GM19193 (cell line): ENCODE results near the gene LYZ.

Source experiments
- POLR2A ChIP-seq: IDR thresholded peaks from 4 replicates; pipeline ENCODE4 v1.6.1; 2011; ENCODE audit not compliant: insufficient read depth, insufficient read length; ENCODE audit errors: extremely low read depth

Gene LYZ

DNA sequence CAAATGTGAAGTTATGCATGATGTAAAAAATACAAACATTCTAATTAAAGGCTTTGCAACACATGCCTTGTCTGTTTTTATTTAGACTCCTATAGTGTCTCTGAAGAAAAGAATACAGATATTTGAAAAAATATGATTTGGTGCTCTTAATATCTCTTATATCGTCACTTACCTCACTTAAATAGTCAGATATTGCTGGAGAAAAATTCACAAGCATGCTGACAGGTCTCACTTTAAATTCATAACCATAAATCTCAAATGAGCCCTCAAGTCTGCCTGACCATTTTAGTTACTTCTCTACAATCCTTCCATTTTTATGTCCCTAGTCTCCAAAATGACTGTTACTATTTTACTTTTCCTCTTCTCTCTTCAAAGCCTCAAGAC lies 6.0 kb downstream of the LYZ start:
- no peak for TF ChIP-seq POLR2A

DNA sequence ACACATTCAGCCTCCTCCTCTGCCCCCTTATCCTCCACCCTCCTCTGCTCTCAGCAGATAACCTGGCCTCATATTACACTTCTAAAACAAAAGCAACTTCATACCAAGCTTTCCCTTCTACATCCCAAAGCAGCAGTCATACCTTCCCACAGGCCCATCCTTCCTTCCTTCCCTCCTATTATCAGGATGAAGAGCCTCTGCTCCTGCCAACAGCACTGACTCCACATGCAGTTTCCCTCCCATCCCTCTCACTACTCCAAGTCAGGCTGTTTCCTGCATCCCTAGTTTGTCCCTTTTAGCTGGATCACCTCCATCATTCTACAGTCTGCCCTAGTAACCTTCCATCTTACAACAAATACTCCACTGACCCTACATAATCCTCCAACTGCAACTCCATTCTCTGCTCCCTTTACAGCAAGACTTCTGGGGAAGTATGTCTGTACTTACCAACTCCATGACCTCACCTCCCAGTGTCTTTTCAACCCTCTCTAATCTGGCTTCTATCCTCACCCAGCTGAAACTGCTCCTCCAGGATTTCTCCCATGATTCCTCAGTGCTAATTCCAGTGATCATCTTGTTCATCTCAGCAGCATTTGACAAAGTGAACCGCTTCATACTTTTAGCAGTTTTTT lies 6.5 kb downstream of the LYZ start:
- no peak for TF ChIP-seq POLR2A

DNA sequence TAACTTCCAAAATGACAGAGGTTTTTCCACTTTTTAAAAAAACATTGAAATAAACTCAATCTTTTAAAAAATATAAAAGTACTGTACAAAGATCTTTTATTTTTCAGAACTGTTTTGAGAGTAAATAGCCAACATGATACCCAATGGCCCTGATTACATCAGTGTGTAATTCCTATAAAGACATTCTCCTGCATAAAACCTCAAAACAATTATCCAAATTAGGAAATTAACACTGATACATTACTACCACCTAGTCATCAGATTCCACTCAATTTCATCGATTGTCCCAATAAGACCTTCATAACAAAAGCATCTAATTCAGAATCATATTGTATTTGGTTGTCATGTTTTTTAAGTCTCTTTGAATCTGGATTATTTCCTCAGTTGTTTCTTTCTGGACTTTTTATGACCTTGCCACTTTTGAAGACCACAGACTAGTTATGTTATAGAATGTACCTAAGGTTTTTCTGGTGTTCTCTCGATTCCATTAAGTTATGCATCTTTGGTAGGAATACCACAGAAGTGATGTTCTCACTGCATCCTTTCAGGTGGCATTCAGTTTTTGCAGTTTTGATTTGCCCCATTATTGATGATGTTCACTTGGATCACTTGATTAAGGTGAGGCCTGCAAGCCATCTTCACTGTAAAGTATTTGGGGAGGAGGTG lies 7.3 kb downstream of the LYZ start:
- TF ChIP-seq POLR2A: no peak

DNA sequence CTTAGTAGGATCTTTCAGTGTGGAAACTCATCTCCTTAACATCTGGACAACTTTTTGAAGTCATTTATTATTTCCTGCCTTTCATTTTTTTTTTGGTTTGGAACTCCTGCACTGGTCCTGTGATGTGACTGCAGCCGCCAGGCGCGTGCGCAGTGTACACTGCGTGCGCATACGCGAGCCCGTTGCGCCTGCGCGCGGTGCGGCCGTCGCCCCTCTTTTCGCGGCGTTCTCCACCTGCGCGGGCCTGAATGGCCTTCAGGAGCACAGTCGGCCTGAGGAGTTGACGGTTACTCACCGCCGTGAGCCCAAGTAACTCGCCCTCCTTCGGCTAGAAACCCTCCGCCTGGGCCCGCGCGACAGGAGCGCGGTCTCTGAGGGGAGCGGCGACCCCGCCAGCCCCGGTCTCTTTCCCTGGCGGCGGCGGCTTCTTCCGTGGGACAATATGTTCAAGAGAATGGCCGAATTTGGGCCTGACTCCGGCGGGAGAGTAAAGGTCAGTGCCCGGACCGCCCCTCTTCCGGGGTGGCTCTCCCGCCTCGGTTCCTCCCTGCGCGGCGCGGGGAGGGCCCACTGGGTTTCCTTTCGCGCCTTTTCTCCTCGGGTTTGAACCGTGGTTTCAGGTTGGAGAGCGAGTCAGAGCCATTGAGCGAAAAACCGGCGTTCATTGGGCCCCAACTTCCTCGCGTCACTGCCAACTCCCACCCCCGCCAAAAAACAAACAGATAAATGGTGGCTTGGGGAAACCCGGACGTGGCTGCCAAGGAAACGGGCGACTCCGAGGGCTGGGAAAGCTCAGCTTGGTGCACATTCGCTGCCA lies 11.6 kb downstream of the LYZ start, which contains the start of gene YEATS4:
TSS of gene YEATS4 (plus strand) at position 213 of the 817 bp plus-strand sequence. CDS start at position 443, 230 bp downstream.
- TF ChIP-seq POLR2A: peak; percentile 83

DNA sequence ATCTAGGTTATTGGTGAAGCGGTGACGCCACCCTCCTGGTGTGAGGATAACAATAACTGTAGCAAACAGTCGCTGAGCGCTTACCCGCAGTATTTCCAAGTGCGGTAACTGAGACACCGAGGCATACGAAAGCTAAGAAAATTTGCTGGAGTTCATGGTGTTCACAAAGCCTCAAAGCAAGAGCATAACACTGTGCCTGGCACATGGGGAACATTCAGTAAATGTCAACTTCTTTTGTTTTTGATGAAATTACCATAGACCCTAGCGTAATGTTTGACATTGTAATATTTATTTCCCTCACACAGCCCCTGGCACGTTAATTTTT lies 12.1 kb downstream of the LYZ start:
- TF ChIP-seq POLR2A: no peak

DNA sequence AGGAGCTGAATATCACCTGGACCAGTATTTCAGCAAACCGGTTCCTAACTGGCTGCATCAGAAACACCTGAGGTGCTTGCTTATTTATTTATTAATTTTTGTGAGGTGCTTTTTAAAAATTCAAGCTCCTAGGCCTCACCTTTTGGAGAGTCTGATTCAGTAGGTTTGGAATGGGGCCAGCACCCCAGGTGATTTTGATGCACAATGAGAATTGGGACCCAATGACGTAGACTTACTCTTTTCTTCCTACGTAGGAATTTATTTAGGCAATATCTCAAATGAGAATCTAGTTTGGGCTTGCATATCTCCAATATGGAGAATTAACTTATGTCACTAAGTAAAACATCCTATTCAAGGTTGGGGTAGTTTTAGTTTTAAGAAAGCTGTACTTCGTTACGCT lies 18.6 kb downstream of the LYZ start:
- no peak for TF ChIP-seq POLR2A

DNA sequence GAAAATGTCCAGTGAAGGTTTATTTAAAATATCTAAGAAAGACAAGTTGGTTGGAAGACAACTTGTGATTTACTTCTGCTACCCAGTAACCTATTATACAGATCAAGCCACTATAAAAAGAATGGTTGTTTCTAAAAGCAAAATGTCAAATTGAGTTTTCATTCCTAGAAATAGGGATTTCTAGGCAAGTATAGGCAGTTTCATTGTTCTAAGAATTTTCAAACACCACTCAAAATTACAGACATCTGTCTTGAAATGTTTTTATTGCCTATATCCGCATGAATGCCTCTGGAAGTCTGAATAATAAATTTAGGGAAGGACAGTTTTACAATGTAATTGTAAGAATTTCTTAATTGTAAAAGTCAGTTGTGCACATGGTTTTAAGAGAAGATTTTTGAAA lies 20.0 kb downstream of the LYZ start:
- no peak for TF ChIP-seq POLR2A

DNA sequence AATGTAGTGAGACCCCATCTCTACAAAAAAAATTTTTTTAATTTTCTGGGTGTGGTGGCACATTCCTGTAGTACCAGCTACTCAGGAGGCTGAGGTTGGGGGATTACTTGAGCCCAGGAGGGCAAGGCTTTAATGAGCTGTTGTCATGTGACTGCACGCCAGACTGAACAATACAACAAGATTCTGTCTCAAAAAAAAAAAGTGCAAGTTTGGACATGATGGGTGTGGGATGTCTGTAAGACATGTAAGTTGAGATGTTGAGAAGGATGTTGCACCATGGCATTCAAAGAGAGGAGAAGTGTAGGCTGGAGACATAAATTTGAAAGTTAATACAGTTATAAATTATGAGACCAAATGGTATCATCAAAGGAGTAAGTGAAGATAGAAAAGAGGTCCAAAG lies 34.9 kb downstream of the LYZ start:
- TF ChIP-seq POLR2A: no peak

DNA sequence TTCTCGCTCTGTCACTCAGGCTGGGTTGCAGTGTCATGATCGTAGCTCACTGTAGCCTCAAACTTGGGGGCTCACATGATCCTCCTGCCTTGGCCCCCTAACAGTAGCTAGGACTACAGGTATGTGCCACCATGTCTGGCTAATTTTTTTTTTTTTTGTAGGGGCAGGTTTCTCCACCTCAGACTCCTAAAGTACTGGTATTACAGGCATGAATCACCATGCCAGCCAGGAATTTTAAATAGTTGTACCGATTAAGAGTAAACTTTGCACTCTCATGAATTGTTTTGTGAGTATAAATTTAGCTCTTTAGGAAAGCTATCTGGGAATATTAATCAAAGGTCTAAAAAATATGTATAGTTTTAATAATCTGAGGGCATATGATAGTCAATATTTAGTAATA lies 36.9 kb downstream of the LYZ start:
- no peak for TF ChIP-seq POLR2A

DNA sequence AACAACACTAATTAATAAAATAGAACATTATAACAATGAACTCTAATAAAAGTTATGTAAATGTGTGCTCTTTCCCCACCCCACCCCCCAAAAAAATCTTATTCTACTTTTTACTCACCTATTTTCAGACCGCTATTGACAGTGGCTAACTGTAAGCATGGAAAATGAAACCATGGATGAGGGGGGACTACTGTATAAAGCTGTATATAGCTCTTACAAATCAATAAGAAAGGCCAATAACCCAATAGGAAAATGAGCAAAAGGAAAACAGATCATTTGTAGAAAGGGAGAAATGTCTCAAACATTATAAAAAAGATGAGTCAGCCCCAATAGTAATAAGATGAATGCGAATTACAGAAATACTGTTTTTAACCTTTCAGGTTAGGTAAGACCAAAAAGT lies 38.7 kb downstream of the LYZ start:
- TF ChIP-seq POLR2A: no peak

DNA sequence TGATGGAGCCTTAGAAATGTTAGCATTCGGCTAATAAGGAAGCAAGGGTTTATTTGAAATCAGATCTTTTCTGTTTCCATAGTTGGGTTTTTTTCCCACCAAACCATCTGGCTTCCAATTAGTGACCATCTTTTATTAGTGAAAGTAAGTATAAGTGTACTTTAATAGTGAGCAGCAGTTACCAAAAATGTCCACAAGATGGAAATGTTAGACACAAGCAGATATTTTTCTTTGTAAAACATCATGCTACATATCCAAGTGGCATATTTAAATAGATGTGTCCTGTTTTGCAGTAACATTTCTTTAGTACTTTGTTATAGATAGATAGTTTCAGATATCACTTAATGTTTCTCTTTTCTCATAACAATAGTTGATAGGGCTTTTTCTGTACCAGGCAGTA lies 40.2 kb downstream of the LYZ start:
- TF ChIP-seq POLR2A: no peak

DNA sequence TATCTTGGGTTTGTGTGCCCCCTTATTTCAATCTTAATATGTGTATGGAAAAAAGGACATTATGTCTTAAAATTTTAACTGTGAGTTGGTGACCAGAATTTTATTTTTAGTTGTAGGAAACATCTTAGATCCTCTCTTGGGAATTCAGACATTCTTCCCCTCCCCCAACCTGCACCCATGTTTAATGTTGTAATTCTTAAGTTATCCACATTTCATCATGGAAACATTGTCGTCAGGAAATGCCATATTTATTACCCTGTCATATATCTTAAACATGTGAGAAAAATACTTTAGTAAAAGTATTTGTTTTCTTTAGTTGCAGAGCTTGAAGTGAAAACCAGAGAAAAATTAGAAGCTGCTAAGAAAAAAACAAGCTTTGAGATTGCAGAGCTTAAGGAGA lies 41.6 kb downstream of the LYZ start:
- TF ChIP-seq POLR2A: no peak

DNA sequence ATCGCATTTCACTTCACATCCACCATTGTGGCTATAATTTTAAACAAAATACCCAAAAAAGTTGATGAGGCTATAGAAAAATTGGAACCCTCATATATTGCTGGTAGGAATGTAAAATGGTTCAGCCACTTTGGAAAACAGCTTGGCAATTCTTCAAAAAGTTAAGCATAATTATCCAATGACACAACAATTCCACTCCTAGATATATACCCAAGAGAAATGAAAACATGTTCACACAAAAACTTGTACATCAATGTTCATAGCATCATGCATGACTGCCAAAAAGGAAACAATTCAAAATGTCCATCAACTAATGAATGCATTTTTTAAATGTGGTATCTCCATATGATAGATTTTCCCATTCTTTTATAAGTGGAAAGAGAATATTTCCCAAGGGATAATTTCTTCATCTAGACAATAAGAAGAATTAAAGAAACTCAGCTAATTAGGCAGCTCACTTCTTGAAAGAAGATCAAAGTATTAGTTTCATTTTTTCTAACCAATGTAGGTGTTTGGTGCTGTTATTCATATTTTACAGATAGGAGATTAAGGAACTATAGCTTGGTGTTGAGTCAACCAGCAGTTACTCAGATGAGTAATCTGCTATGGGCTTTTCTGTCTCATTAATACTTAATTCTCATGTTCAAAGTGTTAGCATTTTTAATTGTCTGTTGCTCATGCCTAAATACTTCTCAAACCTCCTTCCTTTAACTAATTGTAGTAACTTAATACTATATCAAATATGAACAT lies 44.2 kb downstream of the LYZ start:
- no peak for TF ChIP-seq POLR2A

DNA sequence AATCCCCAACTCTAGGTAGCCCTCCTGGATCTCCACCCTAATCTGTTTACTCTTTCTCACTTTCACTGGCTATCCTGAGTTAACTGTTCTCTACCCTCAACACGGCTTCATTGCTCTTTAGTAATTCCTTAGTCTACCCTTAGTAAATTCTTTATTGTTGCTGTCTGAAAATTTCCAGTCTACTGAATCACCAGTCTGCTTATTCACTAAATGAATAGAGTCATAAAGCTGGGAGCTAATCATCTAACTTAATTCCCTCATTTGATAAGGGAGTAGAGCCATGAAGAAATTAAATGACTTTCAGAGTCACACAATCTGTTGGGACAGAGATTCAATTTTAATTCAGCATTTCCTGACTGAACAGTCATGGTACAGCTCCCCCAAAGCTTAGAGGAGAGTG lies 47.9 kb downstream of the LYZ start:
- no peak for TF ChIP-seq POLR2A

DNA sequence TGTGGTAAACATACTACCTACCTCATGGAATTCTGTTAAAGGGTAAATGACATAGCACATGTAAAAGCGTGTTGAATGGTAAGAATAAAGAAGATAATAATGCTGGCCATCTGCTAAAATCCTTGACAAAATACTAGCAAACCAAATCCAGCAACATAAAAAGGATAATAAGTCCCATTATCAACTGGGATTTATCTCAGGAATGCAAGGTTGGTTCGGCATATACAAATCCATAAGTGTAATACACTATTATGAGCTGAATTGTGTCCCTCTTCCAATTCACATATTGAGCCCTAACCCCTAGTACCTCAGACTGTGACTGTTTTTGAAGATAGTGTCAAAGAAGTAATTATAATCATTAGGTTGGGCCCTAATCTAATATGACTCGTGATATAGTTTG lies 48.8 kb downstream of the LYZ start:
- TF ChIP-seq POLR2A: no peak
